ENCODE data around the gene HBE1. TPM values are rescaled to one million over a fixed set of nuclear protein-coding genes. Genes with fewer than 3 reads are reported as not detected.

The HBE1 gene
- not detected in 2 replicates for total RNA-seq

GRCh38 chr11:5269715-5270147 lies at the start of gene HBE1:
TSS of gene HBE1 (minus strand) at chr11:5269945. CDS start at chr11:5269890, 55 bp downstream.

GRCh38 chr11:5301846-5302245 lies 32.1 kb upstream of the HBE1 start, which contains the start of gene OR51B4:
TSS of gene OR51B4 (minus strand) at chr11:5301946. CDS start at chr11:5301946, 0 bp downstream.

GRCh38 chr11:5254646-5255413 lies 14.9 kb downstream of the HBE1 start, which contains the start of gene HBG2:
TSS of gene HBG2 (minus strand) at chr11:5254781. CDS start at chr11:5254728, 53 bp downstream.

GRCh38 chr11:5249807-5250396 lies 19.8 kb downstream of the HBE1 start, which contains the start of gene HBG1:
TSS of gene HBG1 (minus strand) at chr11:5249857. CDS start at chr11:5249804, 53 bp downstream.

GRCh38 chr11:5234381-5234834 lies 35.3 kb downstream of the HBE1 start, which contains the start of gene HBD:
TSS of gene HBD (minus strand) at chr11:5234483. CDS start at chr11:5234433, 50 bp downstream.

GRCh38 chr11:5226732-5227310 lies 42.9 kb downstream of the HBE1 start, which contains the start of gene HBB:
TSS of gene HBB (minus strand) at chr11:5227071. CDS start at chr11:5227021, 50 bp downstream.

Other genes with a start within 250 kb of the HBE1 start
- not detected in 2 replicates for gene OR52J3, start 223.4 kb downstream of the HBE1 start, total RNA-seq
- not detected in 2 replicates for gene OR52E2, start 210.3 kb downstream of the HBE1 start, total RNA-seq
- not detected in 2 replicates for gene OR52E1, start 200.4 kb downstream of the HBE1 start, total RNA-seq
- gene OR52A5, start 131.6 kb downstream of the HBE1 start, total RNA-seq: not detected in 2 replicates
- gene OR52A1, start 115.2 kb downstream of the HBE1 start, total RNA-seq: not detected in 2 replicates
- gene OR51V1, start 69.3 kb downstream of the HBE1 start, total RNA-seq: not detected in 2 replicates
- gene HBB, start 42.9 kb downstream of the HBE1 start, total RNA-seq: not detected in 2 replicates
- gene HBD, start 35.5 kb downstream of the HBE1 start, total RNA-seq: not detected in 2 replicates
- not detected in 2 replicates for gene HBG1, start 20.1 kb downstream of the HBE1 start, total RNA-seq
- not detected in 2 replicates for gene HBG2, start 15.2 kb downstream of the HBE1 start, total RNA-seq
- gene OR51B4, start 32.0 kb upstream of the HBE1 start, total RNA-seq: not detected in 2 replicates
- not detected in 2 replicates for gene OR51B2, start 54.4 kb upstream of the HBE1 start, total RNA-seq
- not detected in 2 replicates for gene OR51B5, start 73.6 kb upstream of the HBE1 start, total RNA-seq
- not detected in 2 replicates for gene OR51B6, start 81.6 kb upstream of the HBE1 start, total RNA-seq
- not detected in 2 replicates for gene OR51M1, start 113.9 kb upstream of the HBE1 start, total RNA-seq
- not detected in 2 replicates for gene OR51Q1, start 152.2 kb upstream of the HBE1 start, total RNA-seq
- not detected in 2 replicates for gene OR51I1, start 171.6 kb upstream of the HBE1 start, total RNA-seq
- gene OR51I2, start 179.4 kb upstream of the HBE1 start, total RNA-seq: not detected in 2 replicates
- not detected in 2 replicates for gene OR52D1, start 218.7 kb upstream of the HBE1 start, total RNA-seq
- not detected in 2 replicates for gene UBQLN3, start 240.0 kb upstream of the HBE1 start, total RNA-seq
- not detected in 2 replicates for gene UBQLNL, start 246.8 kb upstream of the HBE1 start, total RNA-seq

All from bladder microvascular endothelial cell (primary cell).